Left ventricle myocardium inferior (tissue), 1 donor: ENCODE data around the gene MST1. TPM values are rescaled to one million over a fixed set of nuclear protein-coding genes. Genes with fewer than 3 reads are reported as not detected.

Experiments used
- DNase-seq: peaks from one replicate; pipeline ENCODE4 v3.0.0-alpha.2; 2020
- H3K27ac ChIP-seq: fragments of 200-600 bp; replicated peaks from 2 replicates; pipeline ENCODE4 v1.8.0; 2021
- H3K27me3 ChIP-seq: fragments of 200-600 bp; 2 replicates; pipeline ENCODE4 v1.8.0; 2021; ENCODE audit warnings: low read depth
- H3K36me3 ChIP-seq: fragments of 200-600 bp; 2 replicates; pipeline ENCODE4 v1.8.0; 2021
- H3K4me1 ChIP-seq: fragments of 200-600 bp; 2 replicates; pipeline ENCODE4 v1.8.0; 2021
- H3K4me3 ChIP-seq: fragments of 200-600 bp; 2 replicates; pipeline ENCODE4 v1.8.0; 2021; ENCODE audit warnings: mild to moderate bottlenecking, moderate library complexity
- H3K9me3 ChIP-seq: fragments of 200-600 bp; replicated peaks from 2 replicates; pipeline ENCODE4 v1.8.0; 2021
- intact Hi-C: fragments of 100-400 bp; cut with micrococcal nuclease; formaldehyde crosslinking; loops from one replicate; pipeline ENCODE4 v1.11.0; 2022
- total RNA-seq: library from RNA; stranded (reverse); fragmentation: NEBNext Ultra II Directional; extraction: Animal tissue kit (Norgen Biotek cat#: 25700); gene quantifications from one replicate; pipeline ENCODE4 v1.2.1, GENCODE V29; 2021
- TF ChIP-seq, protein P1 (sequence below): fragments of 200-600 bp; IDR thresholded peaks from 2 replicates; pipeline ENCODE4 v1.8.0; 2021; ENCODE audit warnings: antibody characterized with exemption, mild to moderate bottlenecking, borderline replicate concordance
- donor health status: DM: no; HTN: yes; CAD: no; lungs with severe emphysema.

MST1 gene
- total RNA-seq, 1 donor from 2014 or later = 5.4 TPM

DNA sequence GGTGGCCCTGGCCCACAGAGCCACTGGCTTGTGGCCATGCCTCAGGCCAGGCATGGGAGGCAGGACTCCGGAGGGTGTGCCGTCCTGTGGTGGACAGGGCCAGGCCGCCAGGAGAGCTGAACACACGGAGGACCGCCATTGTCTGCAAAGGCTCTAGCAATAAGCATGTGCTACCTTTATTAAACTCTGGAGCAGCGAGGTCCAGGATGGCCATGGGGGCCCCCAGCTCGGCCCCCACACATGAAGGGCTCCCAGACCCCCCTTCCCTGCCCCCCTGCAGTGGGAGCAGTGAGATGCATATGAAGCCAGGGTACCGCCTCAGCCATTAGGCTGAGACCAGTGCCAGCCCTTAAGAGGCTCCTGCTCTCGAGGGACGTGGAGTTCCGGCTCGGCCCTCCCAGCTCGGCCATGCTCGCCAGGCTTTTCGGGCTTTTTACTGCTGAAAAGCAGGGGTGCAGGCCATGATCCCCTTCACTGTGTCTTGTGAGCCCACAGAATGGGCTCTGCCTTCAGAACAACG lies 27.5 kb upstream of the MST1 start:
- no peaks in the 10 kb centered on the region for H3K27me3 ChIP-seq
- no peak overlapping the region for H3K4me3 ChIP-seq
- H3K9me3 ChIP-seq = no peaks in the 10 kb centered on the region
- TF ChIP-seq, protein P1, sequence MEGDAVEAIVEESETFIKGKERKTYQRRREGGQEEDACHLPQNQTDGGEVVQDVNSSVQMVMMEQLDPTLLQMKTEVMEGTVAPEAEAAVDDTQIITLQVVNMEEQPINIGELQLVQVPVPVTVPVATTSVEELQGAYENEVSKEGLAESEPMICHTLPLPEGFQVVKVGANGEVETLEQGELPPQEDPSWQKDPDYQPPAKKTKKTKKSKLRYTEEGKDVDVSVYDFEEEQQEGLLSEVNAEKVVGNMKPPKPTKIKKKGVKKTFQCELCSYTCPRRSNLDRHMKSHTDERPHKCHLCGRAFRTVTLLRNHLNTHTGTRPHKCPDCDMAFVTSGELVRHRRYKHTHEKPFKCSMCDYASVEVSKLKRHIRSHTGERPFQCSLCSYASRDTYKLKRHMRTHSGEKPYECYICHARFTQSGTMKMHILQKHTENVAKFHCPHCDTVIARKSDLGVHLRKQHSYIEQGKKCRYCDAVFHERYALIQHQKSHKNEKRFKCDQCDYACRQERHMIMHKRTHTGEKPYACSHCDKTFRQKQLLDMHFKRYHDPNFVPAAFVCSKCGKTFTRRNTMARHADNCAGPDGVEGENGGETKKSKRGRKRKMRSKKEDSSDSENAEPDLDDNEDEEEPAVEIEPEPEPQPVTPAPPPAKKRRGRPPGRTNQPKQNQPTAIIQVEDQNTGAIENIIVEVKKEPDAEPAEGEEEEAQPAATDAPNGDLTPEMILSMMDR = no peak
- no peak for DNase-seq
- intact Hi-C loops = no loop called here
- no peak overlapping the region for H3K27ac ChIP-seq
- peaks cover 43% of the 10 kb centered on the region for H3K36me3 ChIP-seq
- H3K4me1 ChIP-seq = peaks cover 29% of the 10 kb centered on the region

DNA sequence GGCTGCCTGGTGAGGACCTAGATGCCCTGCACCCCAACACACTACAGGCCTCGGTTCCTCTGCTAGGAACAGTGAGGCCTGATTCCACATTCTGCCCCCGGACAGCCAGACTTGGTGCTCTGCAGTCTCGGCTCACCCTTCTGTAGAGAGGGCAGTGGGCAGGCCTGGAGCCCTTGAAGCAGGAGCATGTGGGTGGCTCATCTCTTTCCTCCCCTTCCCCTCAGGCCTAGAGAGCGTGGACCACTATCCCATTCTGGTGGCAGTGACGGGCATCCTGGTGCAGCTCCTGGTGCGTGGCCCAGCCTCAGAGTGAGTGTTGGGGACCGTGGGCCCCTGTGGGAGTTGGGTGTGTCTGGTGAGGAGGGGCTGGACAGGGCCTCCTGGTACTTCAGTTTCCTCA lies 26.9 kb upstream of the MST1 start:
- Histone ChIP-seq H3K27ac (no peak overlapping the region), H3K4me1 (peaks cover 29% of the 10 kb centered on the region), H3K9me3 (no peaks in the 10 kb centered on the region), H3K4me3 (no peak overlapping the region), H3K36me3 (peaks cover 37% of the 10 kb centered on the region), H3K27me3 (no peaks in the 10 kb centered on the region)
- intact Hi-C loops = no loop called here
- DNase-seq = no peak
- TF ChIP-seq, protein P1 = no peak

DNA sequence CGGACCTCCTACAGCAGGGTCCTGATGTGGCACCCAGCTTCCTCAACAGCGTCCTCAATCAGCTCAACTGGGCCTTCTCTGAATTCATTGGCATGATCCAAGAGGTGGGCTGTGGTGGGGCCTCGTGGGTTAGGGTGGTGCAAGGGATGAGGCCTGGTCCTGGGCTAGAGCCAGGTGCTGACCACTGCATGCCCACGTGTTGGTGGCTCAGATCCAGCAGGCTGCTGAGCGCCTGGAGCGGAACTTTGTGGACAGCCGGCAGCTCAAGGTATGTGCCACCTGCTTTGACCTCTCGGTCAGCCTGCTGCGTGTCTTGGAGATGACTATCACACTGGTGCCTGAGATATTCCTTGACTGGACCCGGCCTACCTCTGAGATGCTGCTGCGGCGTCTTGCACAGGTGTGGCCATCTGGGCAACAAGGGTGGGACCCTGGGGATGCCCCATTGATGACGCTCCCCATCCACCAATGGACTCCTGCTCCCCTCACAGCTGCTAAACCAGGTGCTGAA lies 26.4 kb upstream of the MST1 start:
- TF ChIP-seq, protein P1 = no peak
- H3K4me3 ChIP-seq = no peak overlapping the region
- DNase-seq = no peak
- H3K4me1 ChIP-seq = peaks cover 25% of the 10 kb centered on the region
- no peaks in the 10 kb centered on the region for H3K27me3 ChIP-seq
- H3K9me3 ChIP-seq = no peaks in the 10 kb centered on the region
- H3K27ac ChIP-seq = no peak overlapping the region
- peaks cover 32% of the 10 kb centered on the region for H3K36me3 ChIP-seq
- intact Hi-C loops = no loop called here

DNA sequence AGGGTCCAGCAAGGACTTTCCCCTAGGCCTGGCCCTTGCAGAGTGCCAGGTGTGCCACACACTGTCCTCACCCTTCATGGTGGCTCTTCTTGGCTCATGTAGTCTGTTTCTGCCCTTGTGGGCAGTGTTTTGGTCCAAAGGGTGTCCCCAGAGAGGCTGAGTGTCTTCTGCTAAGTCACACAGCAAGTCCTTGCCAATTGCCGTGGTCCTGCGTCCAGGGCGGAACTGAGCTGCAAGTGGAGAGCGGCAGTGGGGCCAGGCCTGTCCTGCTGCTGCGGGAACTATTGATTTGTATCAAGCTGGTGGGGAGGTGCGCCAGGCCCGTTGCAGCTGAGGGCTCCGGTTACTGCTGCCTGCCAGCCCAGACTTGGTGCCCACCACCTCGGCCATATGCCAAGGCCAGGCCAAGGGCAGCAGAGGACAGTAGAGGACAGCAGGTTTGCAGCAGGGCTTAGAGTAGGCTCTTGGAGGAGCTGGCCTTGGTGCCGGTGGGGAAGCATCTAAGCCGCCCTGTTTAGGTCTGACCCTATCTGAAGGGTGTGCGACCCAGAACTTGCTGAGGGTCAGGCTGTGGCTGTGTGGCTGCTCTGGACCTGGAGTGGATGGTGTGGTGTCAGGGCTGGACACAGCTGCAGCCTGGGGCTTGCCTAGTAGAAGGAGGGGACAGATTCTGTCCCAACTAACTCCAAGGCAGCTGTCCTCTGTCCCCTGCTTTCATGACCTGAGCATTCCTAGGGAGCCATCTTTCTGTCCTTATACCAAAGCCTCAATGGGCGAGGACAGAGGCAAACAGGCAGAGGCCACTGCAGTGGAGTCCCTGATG lies 25.7 kb upstream of the MST1 start:
- DNase-seq = no peak
- H3K4me1 ChIP-seq = peaks cover 18% of the 10 kb centered on the region
- H3K9me3 ChIP-seq = no peaks in the 10 kb centered on the region
- H3K4me3 ChIP-seq = no peak overlapping the region
- H3K27me3 ChIP-seq = no peaks in the 10 kb centered on the region
- H3K36me3 ChIP-seq = peaks cover 31% of the 10 kb centered on the region
- TF ChIP-seq, protein P1 = no peak
- no peak overlapping the region for H3K27ac ChIP-seq
- intact Hi-C loops = no loop called here

DNA sequence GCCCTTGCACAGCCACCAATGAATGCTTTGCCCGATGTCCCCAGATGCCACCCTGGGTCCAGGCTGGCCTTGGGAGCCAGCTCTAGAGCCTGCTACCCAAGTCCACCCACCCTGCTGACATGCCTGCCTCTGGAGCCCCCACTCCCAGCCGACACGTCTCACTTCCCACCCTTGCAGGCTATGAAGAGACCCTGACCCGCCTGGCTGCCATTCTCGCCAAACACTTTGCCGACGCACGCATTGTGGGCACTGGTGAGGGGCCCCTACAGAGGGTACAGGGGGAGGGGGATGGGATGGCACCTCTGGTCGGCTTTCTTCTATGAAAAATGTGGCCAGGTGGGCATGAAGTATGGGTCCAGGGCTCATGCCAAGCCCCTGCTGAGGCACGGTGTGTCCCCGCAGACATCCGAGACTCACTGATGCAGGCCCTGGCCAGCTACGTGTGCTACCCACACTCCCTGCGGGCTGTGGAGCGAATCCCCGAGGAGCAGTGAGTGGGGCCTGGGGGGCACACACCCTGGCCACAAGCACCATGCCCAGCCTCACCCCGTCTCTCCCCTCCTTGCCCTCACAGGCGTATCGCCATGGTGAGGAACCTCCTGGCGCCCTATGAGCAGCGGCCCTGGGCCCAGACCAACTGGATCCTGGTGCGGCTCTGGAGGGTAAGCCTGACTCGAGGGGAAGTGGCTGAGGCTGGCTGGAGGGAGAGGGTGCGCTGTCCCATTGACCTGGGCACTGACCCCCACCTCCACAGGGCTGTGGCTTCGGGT lies 24.2 kb upstream of the MST1 start:
- no peak overlapping the region for H3K27ac ChIP-seq
- H3K4me3 ChIP-seq = no peak overlapping the region
- H3K4me1 ChIP-seq = peaks cover 5% of the 10 kb centered on the region
- no peak for DNase-seq
- TF ChIP-seq, protein P1 = no peak
- no peaks in the 10 kb centered on the region for H3K9me3 ChIP-seq
- peaks cover 31% of the 10 kb centered on the region for H3K36me3 ChIP-seq
- intact Hi-C loops = no loop called here
- H3K27me3 ChIP-seq = no peaks in the 10 kb centered on the region
